Loucy (cell line): Measurements from ENCODE around the gene FOXD1.
"Not testable (repeated sequence)": the region's sequence is repeated elsewhere in the genome, so short reads cannot be mapped to it uniquely, and the experiment has no call there.

Experiments used
- EZH2phosphoT487 ChIP-seq: fragments of 200-600 bp; IDR thresholded peaks from 2 replicates; pipeline ENCODE4 v1.6.1; 2018; ENCODE audit warnings: antibody characterized with exemption, mild to moderate bottlenecking, moderate library complexity, borderline replicate concordance
- TF ChIP-seq, protein P1 (sequence below): fragments of 200-600 bp; sonication (generic); conservative IDR thresholded peaks from 2 replicates; pipeline ENCODE4 v1.5.1; 2014; ENCODE audit warnings: mild to moderate bottlenecking, antibody characterized with exemption, low read length

GRCh38 chr5:73468638-73469037 is 20.1 kb upstream of the FOXD1 start:
- TF ChIP-seq, protein P1, sequence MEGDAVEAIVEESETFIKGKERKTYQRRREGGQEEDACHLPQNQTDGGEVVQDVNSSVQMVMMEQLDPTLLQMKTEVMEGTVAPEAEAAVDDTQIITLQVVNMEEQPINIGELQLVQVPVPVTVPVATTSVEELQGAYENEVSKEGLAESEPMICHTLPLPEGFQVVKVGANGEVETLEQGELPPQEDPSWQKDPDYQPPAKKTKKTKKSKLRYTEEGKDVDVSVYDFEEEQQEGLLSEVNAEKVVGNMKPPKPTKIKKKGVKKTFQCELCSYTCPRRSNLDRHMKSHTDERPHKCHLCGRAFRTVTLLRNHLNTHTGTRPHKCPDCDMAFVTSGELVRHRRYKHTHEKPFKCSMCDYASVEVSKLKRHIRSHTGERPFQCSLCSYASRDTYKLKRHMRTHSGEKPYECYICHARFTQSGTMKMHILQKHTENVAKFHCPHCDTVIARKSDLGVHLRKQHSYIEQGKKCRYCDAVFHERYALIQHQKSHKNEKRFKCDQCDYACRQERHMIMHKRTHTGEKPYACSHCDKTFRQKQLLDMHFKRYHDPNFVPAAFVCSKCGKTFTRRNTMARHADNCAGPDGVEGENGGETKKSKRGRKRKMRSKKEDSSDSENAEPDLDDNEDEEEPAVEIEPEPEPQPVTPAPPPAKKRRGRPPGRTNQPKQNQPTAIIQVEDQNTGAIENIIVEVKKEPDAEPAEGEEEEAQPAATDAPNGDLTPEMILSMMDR, result not testable (repeated sequence)
- not testable (repeated sequence) for TF ChIP-seq EZH2phosphoT487
